Muscle of back (tissue), 11 donors: ENCODE results near the gene P2RX1. TPM values are rescaled to one million over a fixed set of nuclear protein-coding genes. Genes with fewer than 3 reads are reported as not detected.
"Not testable (repeated sequence)": the region's sequence is repeated elsewhere in the genome, so short reads cannot be mapped to it uniquely, and the experiment has no call there.

ENCODE experiments used
- DNase-seq, 3 donors: peaks; one replicate each; pipeline versions ENCODE4 v3.0.0 to v3.0.0-alpha.2; 2013
- polyA plus RNA-seq, 10 donors: library from polyadenylated mRNA; unstranded; fragments of 120-200 nt; gene quantifications; one replicate each; pipeline ENCODE4 v1.2.1, GENCODE V29; 2013; ENCODE audit not compliant: insufficient read length in 10 of 10

Gene P2RX1
- polyA plus RNA-seq, 10 donors = 1.6 to 4.5 (median 2.5) TPM

DNA sequence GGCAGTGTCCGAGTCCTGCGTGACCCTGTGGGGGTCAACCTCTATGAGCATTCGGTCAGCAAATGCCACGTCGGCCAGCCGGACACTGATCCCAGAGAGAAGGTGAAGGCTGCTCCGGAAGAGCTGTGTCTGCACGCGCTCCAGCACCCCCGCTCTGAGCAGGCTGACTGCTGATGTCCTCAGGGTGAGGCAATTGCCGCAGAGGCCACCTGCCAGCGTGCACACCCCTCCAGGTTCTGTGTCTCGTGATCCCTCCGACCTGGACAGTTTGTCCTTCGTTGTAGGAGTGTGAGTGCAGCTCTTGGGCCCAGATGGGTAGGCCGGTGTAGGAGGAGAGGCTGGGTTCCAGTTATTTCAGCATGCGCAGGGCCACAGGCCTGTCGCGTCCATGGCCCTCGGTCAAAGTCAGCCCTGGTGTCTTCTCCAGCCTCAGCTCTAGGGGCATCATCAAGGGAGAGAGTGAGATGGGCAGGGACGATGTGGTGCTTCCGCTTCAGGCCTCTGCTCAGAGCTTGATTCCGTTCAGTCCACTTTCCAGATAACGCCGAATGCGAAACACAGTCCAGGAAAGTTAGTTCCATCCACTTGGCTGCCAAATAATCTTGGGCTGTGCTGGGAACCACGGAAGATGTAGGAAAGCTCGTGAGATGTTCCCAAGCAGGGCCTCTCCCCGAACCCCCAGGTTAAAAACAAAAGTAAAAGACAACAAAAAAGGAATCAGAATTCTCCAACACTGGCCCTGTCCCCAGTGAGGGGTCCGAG, 55.1 kb downstream of the P2RX1 start:
- DNase-seq = no peak

DNA sequence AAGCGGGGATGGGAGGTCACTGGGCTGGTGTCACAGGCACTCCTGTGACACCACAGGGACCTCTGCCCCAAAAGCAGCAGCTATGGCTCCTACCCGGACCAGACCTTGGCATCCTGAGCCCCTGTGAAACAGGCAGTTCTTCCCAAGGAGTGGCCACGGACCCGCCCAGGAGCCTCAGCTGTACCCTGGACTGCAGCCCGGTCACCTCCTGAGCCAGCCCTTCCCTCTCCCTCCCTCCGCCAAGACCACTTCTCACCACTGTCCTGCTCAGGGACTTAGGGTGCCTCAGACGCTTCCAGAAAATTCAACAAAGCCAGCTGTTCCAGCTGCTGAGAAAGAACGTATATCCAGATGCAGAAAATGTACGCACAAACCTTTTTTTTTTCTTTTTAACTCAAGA, 56.3 kb downstream of the P2RX1 start:
- DNase-seq = peak; percentile 51 to 92 (median 75)

DNA sequence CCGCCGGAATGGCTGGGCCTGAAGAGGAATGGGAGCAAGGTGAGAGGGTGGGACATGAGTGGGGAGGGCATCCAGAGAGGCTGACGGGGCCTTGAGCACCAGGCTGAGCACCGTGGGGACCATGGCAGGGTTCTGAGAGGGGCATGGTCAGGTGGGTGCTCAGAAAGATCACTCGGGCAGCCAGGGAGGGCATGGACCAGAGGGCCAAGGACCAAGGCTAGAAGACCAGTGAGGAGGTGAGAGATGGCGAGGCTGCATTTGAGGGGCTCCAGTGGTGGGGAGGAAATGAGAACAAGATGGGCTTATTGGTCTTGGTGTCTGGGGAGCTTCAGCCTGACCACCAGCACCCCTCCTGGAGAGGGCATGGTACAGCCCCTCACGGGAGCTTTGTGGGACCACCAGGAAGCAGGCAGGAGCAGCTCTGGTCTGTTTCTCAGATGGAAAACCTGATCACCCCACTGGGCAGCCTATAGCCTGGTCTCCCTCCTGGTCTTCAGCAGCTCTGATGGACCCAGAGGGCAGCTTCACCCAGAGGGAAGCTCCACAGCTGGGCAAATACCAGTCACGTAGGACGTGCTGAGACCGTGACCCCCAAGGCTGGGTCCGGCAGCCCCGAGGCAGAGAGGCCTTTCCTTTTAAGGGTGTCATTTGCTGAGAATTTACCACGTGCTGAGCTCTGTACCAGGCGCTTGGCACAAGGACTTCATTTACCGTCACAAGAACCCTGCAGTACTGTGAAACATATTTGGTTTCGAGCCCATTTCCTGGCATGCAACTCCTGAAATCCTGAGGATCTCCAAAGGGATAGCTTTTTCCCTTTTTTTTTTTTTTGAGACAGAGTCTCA, 58.8 kb downstream of the P2RX1 start:
- DNase-seq = no peak

DNA sequence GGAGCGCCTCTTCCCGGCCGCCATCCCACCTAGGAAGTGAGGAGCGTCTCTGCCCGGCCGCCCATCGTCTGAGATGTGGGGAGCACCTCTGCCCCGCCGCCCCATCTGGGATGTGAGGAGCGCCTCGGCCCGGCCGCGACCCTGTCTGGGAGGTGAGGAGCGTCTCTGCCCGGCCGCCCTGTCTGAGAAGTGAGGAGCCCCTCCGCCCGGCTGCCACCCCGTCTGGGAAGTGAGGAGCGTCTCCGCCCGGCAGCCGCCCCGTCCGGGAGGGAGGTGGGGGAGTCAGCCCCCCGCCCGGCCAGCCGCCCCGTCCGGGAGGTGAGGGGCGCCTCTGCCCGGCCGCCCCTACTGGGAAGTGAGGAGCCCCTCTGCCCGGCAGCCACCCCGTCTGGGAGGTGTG, 62.1 kb downstream of the P2RX1 start:
- DNase-seq = not testable (repeated sequence)

DNA sequence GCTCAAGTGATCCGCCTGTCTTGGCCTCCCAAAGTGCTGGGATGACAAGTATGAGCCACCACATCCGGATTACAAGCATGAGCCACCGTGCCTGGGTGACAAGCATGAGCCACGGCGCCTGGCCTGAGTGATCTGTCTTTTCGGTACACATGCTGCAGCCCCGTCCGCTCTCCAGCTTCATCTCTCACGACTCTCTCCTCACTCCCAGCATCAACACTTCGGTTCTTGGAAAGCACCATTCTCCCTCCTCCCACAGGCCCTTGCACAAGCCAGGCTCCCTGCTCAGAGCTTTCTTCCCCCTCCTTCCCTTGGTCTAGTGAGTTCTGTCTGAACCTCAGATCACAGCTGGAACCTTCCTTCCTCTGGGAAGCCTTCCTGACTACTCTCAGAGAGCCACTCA, 63.7 kb downstream of the P2RX1 start:
- peak in 1 of 3 donors; percentile 75 for DNase-seq

DNA sequence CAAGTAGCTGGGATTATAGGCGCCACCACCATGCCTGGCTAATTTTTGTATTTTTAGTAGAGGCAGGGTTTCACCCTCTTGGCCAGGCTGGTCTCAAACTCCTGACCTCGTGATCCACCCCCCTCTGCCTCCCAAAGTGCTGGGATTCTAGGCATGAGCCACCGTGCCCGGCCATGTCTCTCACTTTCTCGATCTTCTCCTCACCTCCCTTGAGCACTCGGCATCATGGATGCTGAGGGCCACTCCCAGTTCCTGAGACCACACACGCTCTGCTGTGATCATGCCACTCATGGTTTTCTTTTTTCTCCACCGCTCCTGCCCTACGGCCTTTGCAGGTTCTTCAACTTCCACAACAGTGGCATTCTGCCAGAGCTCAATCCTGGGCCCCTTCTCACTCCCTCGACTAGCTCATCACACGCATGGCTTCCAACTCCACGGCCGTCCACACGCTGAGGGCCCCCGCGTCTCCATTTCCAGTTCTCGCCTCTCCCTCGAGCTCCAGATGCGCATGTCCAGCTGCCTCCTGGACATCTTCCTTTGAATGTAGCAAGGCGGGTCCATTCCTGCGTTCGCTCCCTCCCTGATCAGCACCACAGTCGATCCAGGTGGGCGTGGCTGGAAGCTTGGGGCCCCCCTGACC, 64.7 kb downstream of the P2RX1 start:
- DNase-seq = peak in 1 of 3 donors; percentile 63

DNA sequence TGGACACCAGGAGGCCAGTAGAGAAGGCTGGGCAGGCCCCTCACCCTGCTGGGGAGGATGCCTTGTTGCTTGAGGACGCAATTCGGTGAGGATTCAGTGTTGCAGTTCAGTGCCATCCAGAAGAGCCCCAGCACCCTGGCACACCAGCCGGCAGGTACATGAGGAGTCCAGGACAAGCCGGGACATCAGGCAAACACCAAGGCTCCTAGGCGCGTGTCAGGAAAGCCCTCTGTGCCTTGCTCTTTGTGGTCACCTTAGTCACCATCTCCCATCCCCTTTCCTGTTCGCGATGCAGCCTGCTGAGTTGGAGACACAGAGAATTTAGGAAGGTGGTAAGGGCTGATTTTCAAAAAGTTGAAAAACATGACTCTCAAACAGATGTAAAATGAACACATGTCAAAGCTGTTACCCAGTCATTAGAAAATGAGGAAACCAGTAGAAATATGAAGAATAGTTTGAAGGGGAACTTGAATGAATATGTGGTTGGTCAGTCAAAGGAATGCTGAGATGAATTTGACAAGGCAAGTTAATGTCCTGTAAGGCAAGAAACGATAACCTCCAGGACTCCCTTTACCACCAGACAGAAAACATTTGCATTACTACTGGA, 67.9 kb downstream of the P2RX1 start:
- DNase-seq = no peak

DNA sequence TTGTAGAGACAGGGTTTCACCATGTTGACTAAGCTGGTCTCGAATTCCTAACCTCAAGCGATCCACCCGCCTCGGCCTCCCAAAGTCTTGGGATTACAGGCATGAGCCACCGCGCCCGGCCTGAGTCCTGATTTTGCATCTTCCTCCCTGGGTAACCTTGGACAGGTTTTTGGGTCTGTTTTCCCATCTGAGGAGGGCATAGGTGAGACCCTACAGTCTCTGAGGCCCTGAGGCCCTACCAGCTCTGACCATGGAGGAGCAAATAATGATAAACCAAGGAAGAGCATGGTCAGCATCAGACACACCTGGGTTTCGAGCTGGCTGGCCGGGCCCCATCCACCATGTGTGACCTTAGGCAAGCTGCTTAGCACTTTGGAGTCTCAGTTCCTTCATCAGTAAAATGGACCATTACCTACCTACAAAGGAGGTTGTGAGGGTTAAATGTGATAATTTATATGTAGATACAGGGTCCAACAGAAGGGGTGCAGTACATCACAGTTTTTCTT, 69.0 kb downstream of the P2RX1 start:
- DNase-seq = no peak

Other genes with a start within 250 kb of the P2RX1 start
- gene TAX1BP3, start 247.9 kb downstream of the P2RX1 start, polyA plus RNA-seq = 10 to 100 TPM; 39.9 to 87.0 (median 57.2) TPM
- 10 to 100 TPM; 25.9 to 46.3 (median 34.4) TPM for gene EMC6, start 247.7 kb downstream of the P2RX1 start, polyA plus RNA-seq
- 10 to 100 TPM; 18.0 to 33.5 (median 26.4) TPM for gene P2RX5, start 220.3 kb downstream of the P2RX1 start, polyA plus RNA-seq
- 1 to 10 TPM; 4.1 to 7.2 (median 5.7) TPM for gene HASPIN, start 192.6 kb downstream of the P2RX1 start, polyA plus RNA-seq
- 10 to 100 TPM; 29.4 to 34.8 (median 33.2) TPM for gene ITGAE, start 115.3 kb downstream of the P2RX1 start, polyA plus RNA-seq
- 10 to 100 TPM; 44.9 to 85.9 (median 57.3) TPM for gene NCBP3, start 70.2 kb downstream of the P2RX1 start, polyA plus RNA-seq
- 1 to 10 TPM; 5.4 to 7.5 (median 6.7) TPM for gene CAMKK1, start 23.4 kb downstream of the P2RX1 start, polyA plus RNA-seq
- gene ATP2A3, start 48.0 kb upstream of the P2RX1 start, polyA plus RNA-seq = 1 to 10 TPM; 2.6 to 9.1 (median 4.3) TPM
- gene ZZEF1, start 226.6 kb upstream of the P2RX1 start, polyA plus RNA-seq = 10 to 100 TPM; 15.0 to 24.8 (median 18.2) TPM
- 10 to 100 TPM in 4 of 10 donors, 1 to 10 TPM in 6; 7.9 to 11.8 (median 9.7) TPM for gene CYB5D2, start 226.7 kb upstream of the P2RX1 start, polyA plus RNA-seq